GM23248 (cell line): Measurements from ENCODE around the gene RHOBTB1. TPM values are rescaled to one million over a fixed set of nuclear protein-coding genes. Genes with fewer than 3 reads are reported as not detected.

Source experiments
- DNase-seq: peaks from one replicate; pipeline ENCODE4 v3.0.0-alpha.2; 2015
- H2AFZ ChIP-seq: fragments of 200-600 bp; sonication (generic); 2 replicates; pipeline ENCODE4 v1.6.1; 2016; ENCODE audit warnings: antibody characterized with exemption
- H3F3A ChIP-seq: fragments of 200-600 bp; sonication (generic); 2 replicates; pipeline ENCODE4 v1.6.1; 2016; ENCODE audit warnings: mild to moderate bottlenecking, antibody characterized with exemption, mixed run types; ENCODE audit not compliant: insufficient read depth
- H3K27ac ChIP-seq: fragments of 200-600 bp; sonication (generic); 2 replicates; pipeline ENCODE4 v1.5.1; 2016; ENCODE audit warnings: mild to moderate bottlenecking
- H3K27me3 ChIP-seq: fragments of 200-600 bp; sonication (generic); replicated peaks from 2 replicates; pipeline ENCODE4 v1.6.1; 2016; ENCODE audit warnings: mild to moderate bottlenecking; ENCODE audit not compliant: insufficient read depth
- H3K36me3 ChIP-seq: fragments of 200-600 bp; sonication (generic); 2 replicates; pipeline ENCODE4 v1.6.1; 2016; ENCODE audit warnings: low read depth, mild to moderate bottlenecking
- H3K4me1 ChIP-seq: fragments of 200-600 bp; sonication (generic); 2 replicates; pipeline ENCODE4 v1.6.1; 2016; ENCODE audit warnings: mild to moderate bottlenecking; ENCODE audit not compliant: insufficient read depth
- H3K4me2 ChIP-seq: fragments of 200-600 bp; sonication (generic); one replicate; pipeline ENCODE4 v1.6.1; 2016; ENCODE audit warnings: mild to moderate bottlenecking; ENCODE audit not compliant: unreplicated experiment
- H3K4me3 ChIP-seq: fragments of 200-600 bp; sonication (generic); 2 replicates; pipeline ENCODE4 v1.5.1; 2016; ENCODE audit warnings: mild to moderate bottlenecking
- H3K79me2 ChIP-seq: fragments of 200-600 bp; sonication (generic); 2 replicates; pipeline ENCODE4 v1.6.1; 2016; ENCODE audit warnings: mild to moderate bottlenecking; ENCODE audit not compliant: insufficient read depth
- H3K9ac ChIP-seq: fragments of 200-600 bp; sonication (generic); 2 replicates; pipeline ENCODE4 v1.6.1; 2016; ENCODE audit warnings: mild to moderate bottlenecking
- H3K9me2 ChIP-seq: fragments of 200-600 bp; sonication (generic); 2 replicates; pipeline ENCODE4 v1.6.1; 2016; ENCODE audit warnings: mixed run types, mild to moderate bottlenecking, moderate library complexity; ENCODE audit not compliant: insufficient read depth
- H3K9me3 ChIP-seq: fragments of 200-600 bp; sonication (generic); one replicate; pipeline ENCODE4 v1.6.1; 2017; ENCODE audit warnings: low read depth
- H4K20me1 ChIP-seq: fragments of 200-600 bp; sonication (generic); 2 replicates; pipeline ENCODE4 v1.6.0; 2016; ENCODE audit not compliant: insufficient read depth
- EZH2 ChIP-seq: fragments of 200-600 bp; sonication (generic); IDR thresholded peaks from 2 replicates; pipeline ENCODE4 v1.6.1; 2018; ENCODE audit warnings: antibody characterized with exemption, mild to moderate bottlenecking; ENCODE audit not compliant: insufficient read depth, poor library complexity, severe bottlenecking
- EZH2phosphoT487 ChIP-seq: fragments of 200-600 bp; sonication (generic); IDR thresholded peaks from 2 replicates; pipeline ENCODE4 v1.6.1; 2018; ENCODE audit warnings: antibody characterized with exemption, moderate library complexity, mild to moderate bottlenecking, low read depth; ENCODE audit not compliant: insufficient read depth
- WGBS, 2 experiments: methylation state at CpG; one replicate each; pipeline ENCODE4 v1.1.6; 2015 to 2017; ENCODE audit warnings: low lambda C conversion rate in 2 of 2, low coverage in 1 of 2; ENCODE audit errors: missing lambda C conversion rate in 2 of 2; 5-methylcytosine and 5-hydroxymethylcytosine counted together
- in situ Hi-C: fragments of 300-500 bp; cut with MboI; formaldehyde crosslinking; loops from 2 replicates; pipeline ENCODE4 v1.15.0; 2020
- polyA plus RNA-seq: library from polyadenylated mRNA; unstranded; fragments of >200 nt; fragmentation: Nextera tagmentation; extraction: Ambion mirVana; gene quantifications from 2 replicates; pipeline ENCODE4 v1.2.1, GENCODE V29; 2016
- small RNA-seq: library from RNA; depleted of rRNA; stranded (forward); fragments of <200 nt; gene quantifications from one replicate; pipeline ENCODE3, GENCODE V24; 2014; ENCODE audit warnings: low read depth, low replicate concordance
- total RNA-seq: library from RNA; depleted of rRNA; stranded (reverse); fragments of >200 nt; shearing (Covaris generic); gene quantifications from 2 replicates; pipeline ENCODE4 v1.2.3, GENCODE V29; 2014; rRNA removed

Gene RHOBTB1
- total and polyA plus RNA-seq, 2 experiments from 2014 or later: 11.1 to 14.6 TPM

- TF ChIP-seq EZH2 (no peak), EZH2phosphoT487 (no peak)
- 84 to 89% methylated on average over 4 of the region's 4 CpGs for whole genome bisulfite sequencing, 2 experiments
- in situ Hi-C loops: loop anchor here (25.0 kb wide), 1 partner anchor 914 kb away; no protein-coding TSS in a partner anchor
Observed at GRCh38 chr10:60822809-60823208, 121.2 kb downstream of the RHOBTB1 start.

GRCh38 chr10:60821656-60822055 lies 122.3 kb downstream of the RHOBTB1 start:
- Histone ChIP-seq H3F3A (peaks cover 35% of the 10 kb centered on the region), H3K27me3 (no peaks in the 10 kb centered on the region), H2AFZ (no peak overlapping the region), H3K79me2 (no peaks in the 10 kb centered on the region), H3K4me1 (peaks cover 48% of the 10 kb centered on the region), H3K4me2 (no peak overlapping the region), H4K20me1 (no peaks in the 10 kb centered on the region), H3K4me3 (no peak overlapping the region), H3K9me2 (no peaks in the 10 kb centered on the region), H3K27ac (no peak overlapping the region), H3K9me3 (no peaks in the 10 kb centered on the region), H3K36me3 (no peaks in the 10 kb centered on the region), H3K9ac (no peak overlapping the region)
- peak; percentile 35 for DNase-seq
- in situ Hi-C loops: loop anchor here (25.0 kb wide), 1 partner anchor 916 kb away; no protein-coding TSS in a partner anchor
- TF ChIP-seq EZH2phosphoT487 (no peak), EZH2 (no peak)
- 52 to 54% methylated on average over 2 of the region's 2 CpGs for WGBS, 2 experiments

More at GRCh38 chr10:60822809-60823208, 121.2 kb downstream of the RHOBTB1 start:
- Histone ChIP-seq H3K9me3 (no peaks in the 10 kb centered on the region), H3K9me2 (no peaks in the 10 kb centered on the region), H4K20me1 (no peaks in the 10 kb centered on the region), H3K36me3 (no peaks in the 10 kb centered on the region), H3K27ac (no peak overlapping the region), H3K4me1 (peaks cover 40% of the 10 kb centered on the region), H3K4me3 (no peak overlapping the region), H3K79me2 (no peaks in the 10 kb centered on the region), H2AFZ (no peak overlapping the region), H3K4me2 (no peak overlapping the region), H3K27me3 (no peaks in the 10 kb centered on the region), H3F3A (peaks cover 27% of the 10 kb centered on the region), H3K9ac (no peak overlapping the region)
- DNase-seq: no peak

GRCh38 chr10:60820093-60820754 lies 123.8 kb downstream of the RHOBTB1 start:
- no peaks in the 10 kb centered on the region for H3K36me3 ChIP-seq
- WGBS, 2 experiments: 41 to 45% methylated on average over 6 of the region's 6 CpGs
- no peaks in the 10 kb centered on the region for H3K9me3 ChIP-seq
- no peak overlapping the region for H3K27ac ChIP-seq
- peak overlapping the region; percentile 29 for H3K4me2 ChIP-seq
- H3K9me2 ChIP-seq: no peaks in the 10 kb centered on the region
- H3F3A ChIP-seq: peaks cover 35% of the 10 kb centered on the region
- H3K9ac ChIP-seq: no peak overlapping the region
- peaks cover 48% of the 10 kb centered on the region for H3K4me1 ChIP-seq
- in situ Hi-C loops: loop anchor here (25.0 kb wide), 1 partner anchor 917 kb away; no protein-coding TSS in a partner anchor
- no peak overlapping the region for H3K4me3 ChIP-seq
- no peaks in the 10 kb centered on the region for H3K27me3 ChIP-seq
- H2AFZ ChIP-seq: no peak overlapping the region
- 0 out of 2 replicates have a peak, but pooled peaks have one; percentile 48 for TF ChIP-seq EZH2phosphoT487
- no peak for TF ChIP-seq EZH2
- peak; percentile 70 for DNase-seq
- no peaks in the 10 kb centered on the region for H3K79me2 ChIP-seq
- H4K20me1 ChIP-seq: no peaks in the 10 kb centered on the region

Small RNA genes within 50 kb of the gene (small RNA-seq; reads per million reads assigned to genes)
- gene RNU2-72P: 28.3 reads per million, percentile 90 among the genes with 10 or more reads in this experiment

Other genes with a start within 250 kb of the RHOBTB1 start
- 33.5 and 40.5 TPM in 2 replicates for gene CDK1, start 165.7 kb downstream of the RHOBTB1 start, total RNA-seq
- 38.4 and 43.2 TPM in 2 replicates for gene CDK1, start 165.7 kb downstream of the RHOBTB1 start, polyA plus RNA-seq